PFSK-1 (cell line): ENCODE data around the gene SFT2D1.

ENCODE experiments used
- FOXP2 ChIP-seq: optimal IDR thresholded peaks from 2 replicates; pipeline ENCODE3; 2011; ENCODE audit warnings: borderline replicate concordance, control low read depth, inconsistent platforms; ENCODE audit not compliant: insufficient read depth; ENCODE audit errors: extremely low read length, extremely low read depth
- POLR2AphosphoS5 ChIP-seq: IDR thresholded peaks from 2 replicates; pipeline ENCODE4 v1.6.1; 2012; ENCODE audit warnings: low read depth, mild to moderate bottlenecking, control low read depth, low read length, moderate library complexity
- SIN3A ChIP-seq: IDR thresholded peaks from 2 replicates; pipeline ENCODE4 v1.6.1; 2012; ENCODE audit warnings: mild to moderate bottlenecking, low read length, moderate library complexity, borderline replicate concordance; ENCODE audit not compliant: insufficient read depth
- TAF1 ChIP-seq: IDR thresholded peaks from 2 replicates; pipeline ENCODE4 v1.6.1; 2012; ENCODE audit warnings: low read length, control low read depth, borderline replicate concordance; ENCODE audit not compliant: insufficient read depth
- TF ChIP-seq, protein P1 (sequence below), 2 experiments: IDR thresholded peaks; 2 replicates each; pipeline versions ENCODE4 v1.6.1 to v1.8.0; 2011 to 2012; ENCODE audit warnings: low read depth in 2 of 2, low read length in 2 of 2, control low read depth in 1 of 2, inconsistent platforms in 1 of 2, mild to moderate bottlenecking in 1 of 2, moderate library complexity in 1 of 2; ENCODE audit not compliant: insufficient read depth in 1 of 2

The SFT2D1 gene

DNA sequence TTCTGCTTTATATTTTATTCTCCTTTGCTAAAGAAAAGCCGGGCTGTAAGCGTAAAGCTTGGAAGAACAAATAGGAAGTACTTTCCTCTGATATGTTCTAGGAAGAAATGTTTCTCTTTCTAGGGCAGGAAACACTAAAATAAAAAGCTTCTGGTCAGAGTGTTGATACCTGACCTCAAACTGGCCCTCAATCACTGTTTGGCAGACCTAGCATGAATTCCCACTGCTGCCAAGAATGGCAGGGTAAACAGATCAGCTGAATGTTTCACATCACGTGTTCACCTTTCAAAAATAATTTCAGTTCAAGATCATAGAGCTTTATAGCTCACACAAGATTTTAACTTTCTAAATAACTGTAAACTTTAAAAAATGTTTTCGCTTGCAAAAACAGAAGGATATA is 37.5 kb upstream of the SFT2D1 start:
- TF ChIP-seq POLR2AphosphoS5 (no peak), TAF1 (no peak), SIN3A (no peak), FOXP2 (no peak)
- TF ChIP-seq, protein P1, sequence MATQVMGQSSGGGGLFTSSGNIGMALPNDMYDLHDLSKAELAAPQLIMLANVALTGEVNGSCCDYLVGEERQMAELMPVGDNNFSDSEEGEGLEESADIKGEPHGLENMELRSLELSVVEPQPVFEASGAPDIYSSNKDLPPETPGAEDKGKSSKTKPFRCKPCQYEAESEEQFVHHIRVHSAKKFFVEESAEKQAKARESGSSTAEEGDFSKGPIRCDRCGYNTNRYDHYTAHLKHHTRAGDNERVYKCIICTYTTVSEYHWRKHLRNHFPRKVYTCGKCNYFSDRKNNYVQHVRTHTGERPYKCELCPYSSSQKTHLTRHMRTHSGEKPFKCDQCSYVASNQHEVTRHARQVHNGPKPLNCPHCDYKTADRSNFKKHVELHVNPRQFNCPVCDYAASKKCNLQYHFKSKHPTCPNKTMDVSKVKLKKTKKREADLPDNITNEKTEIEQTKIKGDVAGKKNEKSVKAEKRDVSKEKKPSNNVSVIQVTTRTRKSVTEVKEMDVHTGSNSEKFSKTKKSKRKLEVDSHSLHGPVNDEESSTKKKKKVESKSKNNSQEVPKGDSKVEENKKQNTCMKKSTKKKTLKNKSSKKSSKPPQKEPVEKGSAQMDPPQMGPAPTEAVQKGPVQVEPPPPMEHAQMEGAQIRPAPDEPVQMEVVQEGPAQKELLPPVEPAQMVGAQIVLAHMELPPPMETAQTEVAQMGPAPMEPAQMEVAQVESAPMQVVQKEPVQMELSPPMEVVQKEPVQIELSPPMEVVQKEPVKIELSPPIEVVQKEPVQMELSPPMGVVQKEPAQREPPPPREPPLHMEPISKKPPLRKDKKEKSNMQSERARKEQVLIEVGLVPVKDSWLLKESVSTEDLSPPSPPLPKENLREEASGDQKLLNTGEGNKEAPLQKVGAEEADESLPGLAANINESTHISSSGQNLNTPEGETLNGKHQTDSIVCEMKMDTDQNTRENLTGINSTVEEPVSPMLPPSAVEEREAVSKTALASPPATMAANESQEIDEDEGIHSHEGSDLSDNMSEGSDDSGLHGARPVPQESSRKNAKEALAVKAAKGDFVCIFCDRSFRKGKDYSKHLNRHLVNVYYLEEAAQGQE (IDR thresholded peaks at IDR 0.05; ENCODE audit: insufficient read depth in 1 of 2, low read depth in 2 of 2, low read length in 2 of 2): no peak

DNA sequence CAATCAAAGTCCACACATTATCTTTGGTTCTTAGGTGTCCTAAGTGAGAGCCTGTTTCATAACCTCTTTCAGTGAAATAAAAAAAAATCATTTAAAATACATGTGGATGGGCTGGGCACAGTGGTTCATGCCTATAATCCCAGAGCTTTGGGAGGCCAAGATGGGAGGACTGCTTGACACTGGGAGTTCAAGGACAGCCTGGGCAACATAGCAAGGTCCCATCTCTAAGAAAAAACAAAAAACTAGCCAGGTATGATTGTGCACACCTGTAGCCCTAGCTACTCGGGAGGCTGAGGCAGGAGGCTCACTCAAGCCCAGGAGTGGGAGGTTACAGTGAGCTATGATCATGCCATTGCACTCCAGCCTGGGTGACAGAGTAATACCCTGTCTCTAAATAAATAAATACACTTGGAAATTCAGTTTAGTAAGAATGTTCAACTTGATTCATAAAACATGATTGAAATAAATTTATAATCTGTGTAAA is 36.8 kb upstream of the SFT2D1 start:
- TF ChIP-seq, protein P1 (IDR thresholded peaks at IDR 0.05; ENCODE audit: insufficient read depth in 1 of 2, low read depth in 2 of 2, low read length in 2 of 2): no peak
- TF ChIP-seq TAF1 (no peak), SIN3A (no peak), POLR2AphosphoS5 (no peak)

DNA sequence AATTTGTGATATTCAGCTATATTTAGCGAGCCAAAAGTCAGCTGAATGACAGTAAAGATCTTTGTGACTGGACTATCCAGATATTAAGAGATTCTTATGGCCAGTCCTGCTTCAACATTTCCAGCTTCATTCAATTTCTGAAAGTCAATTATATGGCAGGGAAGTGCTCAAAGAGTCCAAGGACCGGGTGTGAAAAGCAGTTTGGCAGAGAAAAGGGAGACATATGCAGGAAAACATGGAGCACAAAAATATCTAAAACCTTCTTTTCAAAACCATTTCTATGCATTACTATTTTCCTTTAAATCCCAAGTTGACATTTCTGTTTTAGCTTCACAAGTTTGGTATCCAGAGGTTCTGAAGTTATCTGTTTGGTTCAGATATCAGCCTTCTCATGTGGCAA is 35.4 kb upstream of the SFT2D1 start:
- TF ChIP-seq FOXP2 (no peak), POLR2AphosphoS5 (no peak), SIN3A (no peak), TAF1 (no peak)
- TF ChIP-seq, protein P1 (IDR thresholded peaks at IDR 0.05; ENCODE audit: insufficient read depth in 1 of 2, low read depth in 2 of 2, low read length in 2 of 2): no peak

DNA sequence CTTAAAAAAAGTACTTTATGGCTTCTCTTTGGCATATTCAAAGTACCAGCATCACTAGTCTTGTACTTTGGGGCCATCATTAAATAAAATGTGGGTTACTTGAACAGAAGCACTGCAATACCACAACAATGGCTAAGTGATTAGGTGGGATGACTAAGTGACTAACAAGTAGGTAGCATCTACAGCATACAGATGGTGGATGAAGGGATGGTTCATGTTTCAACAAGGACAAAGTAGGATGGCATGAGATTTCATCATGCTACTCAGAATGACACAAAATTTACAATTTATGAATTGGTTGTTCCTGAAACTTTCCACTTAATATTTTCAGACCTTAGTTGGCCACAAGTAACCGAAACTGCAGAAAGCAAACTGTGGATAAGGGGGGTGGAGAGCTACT is 32.7 kb upstream of the SFT2D1 start:
- TF ChIP-seq, protein P1 (IDR thresholded peaks at IDR 0.05; ENCODE audit: insufficient read depth in 1 of 2, low read depth in 2 of 2, low read length in 2 of 2): no peak
- no peak for TF ChIP-seq FOXP2
- no peak for TF ChIP-seq TAF1
- TF ChIP-seq POLR2AphosphoS5: no peak
- TF ChIP-seq SIN3A: no peak

DNA sequence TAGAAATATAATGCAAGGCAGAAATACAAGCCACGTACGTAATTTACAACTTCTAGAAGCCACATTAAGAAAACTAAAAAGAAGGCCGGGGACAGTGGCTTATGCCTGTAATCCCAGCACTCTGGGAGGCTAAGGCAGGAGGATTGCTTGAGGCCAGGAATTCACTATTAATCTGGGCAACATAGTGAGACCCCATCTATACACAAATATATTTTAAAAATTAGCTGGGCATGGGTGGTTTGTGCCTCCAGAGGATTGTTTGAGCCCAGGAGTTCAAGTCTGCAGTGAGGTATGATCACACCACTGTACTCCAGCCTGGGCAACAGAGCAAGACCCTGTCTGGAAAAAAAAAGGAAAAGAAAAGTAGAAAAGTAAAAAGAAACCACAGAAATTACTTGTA is 28.1 kb upstream of the SFT2D1 start:
- TF ChIP-seq FOXP2 (no peak), SIN3A (no peak), POLR2AphosphoS5 (no peak), TAF1 (no peak)
- TF ChIP-seq, protein P1 (IDR thresholded peaks at IDR 0.05; ENCODE audit: insufficient read depth in 1 of 2, low read depth in 2 of 2, low read length in 2 of 2): no peak
